Mucosa of rectum (tissue), 2 donors: ENCODE results near the gene FRG1.
"Not testable (repeated sequence)": the region's sequence is repeated elsewhere in the genome, so short reads cannot be mapped to it uniquely, and the experiment has no call there.

Experiments used
- H3K27ac ChIP-seq, 2 donors: one replicate each; pipeline ENCODE4 v1.7.0; 2013; ENCODE audit warnings: inconsistent platforms in 2 of 2, low read depth in 2 of 2, low read length in 2 of 2
- H3K27me3 ChIP-seq, 2 donors: one replicate each; pipeline ENCODE4 v1.7.0; 2013; ENCODE audit warnings: low read length in 2 of 2; ENCODE audit not compliant: control insufficient read depth in 2 of 2, insufficient read depth in 2 of 2
- H3K36me3 ChIP-seq, 2 donors: one replicate each; pipeline ENCODE4 v1.7.0; 2013; ENCODE audit warnings: low read length in 2 of 2; ENCODE audit not compliant: control insufficient read depth in 2 of 2, insufficient read depth in 2 of 2
- H3K4me1 ChIP-seq, 2 donors: one replicate each; pipeline ENCODE4 v1.7.0; 2013; ENCODE audit warnings: low read length in 2 of 2, mild to moderate bottlenecking in 1 of 2; ENCODE audit not compliant: control insufficient read depth in 2 of 2, insufficient read depth in 2 of 2
- H3K4me3 ChIP-seq, 2 donors: one replicate each; pipeline ENCODE4 v1.7.0; 2013; ENCODE audit warnings: low read length in 2 of 2
- H3K9ac ChIP-seq, 2 donors: one replicate each; pipeline ENCODE4 v1.7.0; 2013; ENCODE audit warnings: low read length in 2 of 2, low read depth in 1 of 2, mild to moderate bottlenecking in 1 of 2
- H3K9me3 ChIP-seq, 2 donors: one replicate each; pipeline ENCODE4 v1.7.0; 2013; ENCODE audit warnings: low read length in 2 of 2; ENCODE audit not compliant: control insufficient read depth in 2 of 2
- donor health status: healthy.
- donor health status: Normal muscosa, but diverticular disease.

Gene FRG1

GRCh38 chr4:189940178-189941004, at the start of gene FRG1:
FRG1 (plus strand) TSS chr4:189940872; CDS start chr4:189941010, 138 bp downstream.
- Histone ChIP-seq H3K9me3 (no peaks in the 10 kb centered on the region), H3K4me3 (peak within 1 kb of the TSS; percentile 90 to 94), H3K36me3 (peaks cover 0 to 1% of the 10 kb centered on the region in 2 donors), H3K27ac (peak within 1 kb of the TSS; percentile 89 to 90), H3K4me1 (peaks cover 3% of the 10 kb centered on the region in 2 donors), H3K9ac (peak within 1 kb of the TSS; percentile 87 to 93), H3K27me3 (no peaks in the 10 kb centered on the region)

GRCh38 chr4:189897667-189898066, 43.0 kb upstream of the FRG1 start:
- Histone ChIP-seq H3K36me3 (no peaks in the 10 kb centered on the region), H3K9me3 (no peaks in the 10 kb centered on the region), H3K9ac (no peak overlapping the region), H3K4me1 (no peaks in the 10 kb centered on the region), H3K4me3 (no peak overlapping the region), H3K27ac (no peak overlapping the region), H3K27me3 (no peaks in the 10 kb centered on the region)

- H3K9ac ChIP-seq, H3K9me3 ChIP-seq, H3K27ac ChIP-seq, H3K4me3 ChIP-seq, H3K36me3 ChIP-seq, H3K4me1 ChIP-seq, H3K27me3 ChIP-seq: not testable (repeated sequence)
These were observed 41.1 kb upstream of the FRG1 start for GRCh38 chr4:189899481-189900015.

GRCh38 chr4:189904420-189905027, 36.1 kb upstream of the FRG1 start:
- not testable (repeated sequence) for H3K27ac ChIP-seq, H3K9ac ChIP-seq, H3K9me3 ChIP-seq, H3K27me3 ChIP-seq, H3K4me3 ChIP-seq, H3K4me1 ChIP-seq, H3K36me3 ChIP-seq

GRCh38 chr4:189912170-189912569, 28.5 kb upstream of the FRG1 start:
- Histone ChIP-seq H3K36me3 (no peaks in the 10 kb centered on the region), H3K27me3 (no peaks in the 10 kb centered on the region), H3K4me1 (no peaks in the 10 kb centered on the region), H3K9me3 (no peaks in the 10 kb centered on the region), H3K4me3 (no peak overlapping the region), H3K9ac (no peak overlapping the region), H3K27ac (no peak overlapping the region)

GRCh38 chr4:189917161-189917891, 23.3 kb upstream of the FRG1 start:
- Histone ChIP-seq H3K36me3 (no peaks in the 10 kb centered on the region), H3K9ac (no peak overlapping the region), H3K9me3 (peaks cover 0 to 2% of the 10 kb centered on the region in 2 donors), H3K4me3 (no peak overlapping the region), H3K4me1 (no peaks in the 10 kb centered on the region), H3K27me3 (no peaks in the 10 kb centered on the region), H3K27ac (no peak overlapping the region)

- Histone ChIP-seq H3K9me3 (peaks cover 0 to 2% of the 10 kb centered on the region in 2 donors), H3K4me3 (no peak overlapping the region), H3K9ac (no peak overlapping the region), H3K27ac (no peak overlapping the region), H3K27me3 (no peaks in the 10 kb centered on the region), H3K4me1 (no peaks in the 10 kb centered on the region), H3K36me3 (no peaks in the 10 kb centered on the region)
These were observed 19.6 kb upstream of the FRG1 start for GRCh38 chr4:189921058-189921457.

- H3K36me3 ChIP-seq, H3K9ac ChIP-seq, H3K4me1 ChIP-seq, H3K9me3 ChIP-seq, H3K4me3 ChIP-seq, H3K27me3 ChIP-seq, H3K27ac ChIP-seq: not testable (repeated sequence)
These were observed 13.9 kb upstream of the FRG1 start for GRCh38 chr4:189926742-189927141.

GRCh38 chr4:189941005-189941450, 356 bp downstream of the FRG1 start:
- H3K27ac ChIP-seq = peak overlapping the region; percentile 89 to 90
- no peaks in the 10 kb centered on the region for H3K9me3 ChIP-seq
- no peaks in the 10 kb centered on the region for H3K27me3 ChIP-seq
- H3K9ac ChIP-seq = peak overlapping the region; percentile 87 to 93
- H3K36me3 ChIP-seq = peaks cover 0 to 1% of the 10 kb centered on the region in 2 donors
- peaks cover 3% of the 10 kb centered on the region in 2 donors for H3K4me1 ChIP-seq
- H3K4me3 ChIP-seq = peak overlapping the region; percentile 90 to 94

- H3K36me3 ChIP-seq, H3K27ac ChIP-seq, H3K27me3 ChIP-seq, H3K4me1 ChIP-seq, H3K9me3 ChIP-seq, H3K9ac ChIP-seq, H3K4me3 ChIP-seq: not testable (repeated sequence)
These were observed 1.7 kb downstream of the FRG1 start for GRCh38 chr4:189942412-189942811.
